Measurements from ENCODE around the gene PLPP3. TPM values are rescaled to one million over a fixed set of nuclear protein-coding genes. Genes with fewer than 3 reads are reported as not detected.

Gene PLPP3
- total and polyA plus RNA-seq, 5 experiments from 2014 or later, result not detected

DNA sequence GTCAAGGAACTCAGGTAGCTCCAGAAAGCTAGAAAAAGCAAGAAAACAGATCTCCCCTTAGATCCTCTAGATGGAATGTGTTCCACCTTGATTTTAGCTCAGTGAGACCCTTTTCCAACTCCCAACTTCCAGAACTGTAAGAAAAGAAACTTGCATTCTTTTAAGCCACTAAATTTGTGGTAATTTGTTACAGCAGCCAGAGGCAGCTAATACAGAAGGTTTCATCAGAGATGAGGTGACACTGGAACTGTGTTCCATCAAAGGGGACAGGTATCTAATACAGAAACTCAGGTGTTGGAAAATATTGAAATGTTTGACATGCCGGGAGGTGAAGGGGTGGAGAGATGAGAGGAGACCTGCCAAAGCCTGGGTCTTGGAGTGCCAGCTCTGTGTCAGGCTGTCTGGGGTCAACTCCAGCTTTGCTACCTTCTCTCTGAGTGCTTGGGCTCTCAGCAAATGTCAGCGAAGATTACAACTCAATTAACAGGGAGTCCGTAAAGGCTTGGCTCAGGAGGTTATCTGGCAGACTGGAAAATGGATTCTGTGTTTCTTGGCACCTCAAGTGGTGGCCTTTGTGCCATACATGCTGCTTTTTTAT, 71.3 kb downstream of the PLPP3 start:
- Mint-ChIP-seq H3K4me3 (no peak overlapping the region), H3K27ac (no peak overlapping the region), H3K36me3 (no peaks in the 10 kb centered on the region), H3K4me1 (peaks cover 0 to 4% (median 0%) of the 10 kb centered on the region in 4 donors), H3K27me3 (peaks cover 0 to 14% (median 2%) of the 10 kb centered on the region in 5 donors), H3K9me3 (peaks cover 0 to 3% (median 0%) of the 10 kb centered on the region in 9 donors)
- POLR2A ChIA-PET, result no interaction called here
- ATAC-seq, result no peak
- DNase-seq, result no peak

DNA sequence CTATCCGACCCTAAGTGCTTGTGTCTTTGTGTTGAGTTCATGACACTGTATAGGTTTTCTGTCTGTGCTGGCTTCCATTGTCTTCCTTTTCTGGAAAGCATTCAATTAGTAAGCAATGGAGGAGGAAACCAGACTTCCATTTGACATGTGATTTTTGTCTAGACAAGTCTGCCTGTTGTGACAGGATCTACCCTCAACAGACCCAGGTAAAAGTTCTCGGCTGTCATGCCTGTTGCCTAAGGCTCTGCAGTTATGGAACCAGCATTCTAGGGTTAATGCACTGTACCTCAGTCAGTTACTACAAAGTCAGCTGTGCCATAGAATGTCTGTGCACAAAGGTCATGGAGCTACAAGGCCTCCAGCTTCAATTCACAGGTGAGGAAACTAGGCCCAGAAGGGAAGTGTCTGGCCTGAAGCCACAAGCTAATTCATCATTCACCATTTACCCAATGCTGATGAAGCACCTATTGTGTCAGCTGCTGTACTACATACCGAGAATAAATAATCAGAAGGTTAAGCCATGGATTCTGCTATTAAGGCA, 72.3 kb downstream of the PLPP3 start:
- peaks cover 0 to 3% (median 0%) of the 10 kb centered on the region in 9 donors for H3K9me3 Mint-ChIP-seq
- H3K4me3 Mint-ChIP-seq, result no peak overlapping the region
- H3K27me3 Mint-ChIP-seq, result peaks cover 0 to 11% (median 2%) of the 10 kb centered on the region in 5 donors
- POLR2A ChIA-PET, result no interaction called here
- ATAC-seq (no peak), DNase-seq (no peak)
- no peak overlapping the region for H3K27ac Mint-ChIP-seq
- H3K4me1 Mint-ChIP-seq, result peaks cover 0 to 4% (median 0%) of the 10 kb centered on the region in 4 donors
- H3K36me3 Mint-ChIP-seq, result no peaks in the 10 kb centered on the region

DNA sequence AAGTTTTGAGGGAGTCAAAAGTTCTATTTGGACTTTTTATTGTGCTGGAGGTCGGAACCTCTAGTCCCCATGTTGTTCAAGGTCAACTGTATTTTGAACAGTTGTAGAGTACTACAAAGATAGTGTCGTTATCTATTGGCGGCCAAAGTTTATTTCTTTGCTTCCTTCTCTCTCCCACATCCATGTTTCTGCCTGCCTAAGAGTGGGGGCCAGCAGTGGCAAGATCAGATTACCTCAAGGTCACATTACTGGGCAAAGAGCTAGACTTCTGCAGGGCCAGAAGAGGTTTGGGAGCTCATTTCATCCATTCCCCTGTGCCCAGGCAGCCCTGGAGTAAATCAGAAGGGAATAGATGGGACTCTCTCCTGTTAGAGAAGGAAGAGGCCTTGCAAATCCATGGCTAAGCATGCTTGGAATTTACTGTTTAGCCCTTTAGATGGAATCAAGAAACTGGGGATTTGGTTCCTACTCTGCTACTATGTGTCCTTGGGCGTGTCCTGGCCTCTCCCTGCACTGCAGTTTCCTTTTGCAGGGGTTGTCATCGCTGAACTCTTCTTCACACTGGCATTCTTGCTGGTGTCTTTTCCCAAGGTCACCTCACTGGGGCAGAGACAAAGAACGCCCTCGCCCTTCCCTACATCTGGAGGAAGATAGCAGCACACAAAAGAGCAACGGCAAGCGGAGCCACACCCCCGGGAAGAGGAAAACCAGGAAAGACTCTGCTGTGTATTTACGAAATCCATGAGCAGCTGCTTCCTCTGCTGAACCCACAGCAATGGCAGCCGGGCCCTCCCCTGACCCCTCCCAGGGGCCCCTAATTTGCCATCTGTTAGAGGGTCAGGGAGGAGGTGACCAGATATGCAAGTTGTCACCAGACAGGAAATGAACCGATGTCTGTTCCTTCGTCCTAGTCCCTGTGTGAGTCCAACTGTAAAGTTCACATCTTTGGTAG, 73.3 kb downstream of the PLPP3 start:
- POLR2A ChIA-PET, result no interaction called here
- peaks cover 0 to 4% (median 0%) of the 10 kb centered on the region in 4 donors for H3K4me1 Mint-ChIP-seq
- peaks cover 0 to 11% (median 2%) of the 10 kb centered on the region in 5 donors for H3K27me3 Mint-ChIP-seq
- no peak for DNase-seq
- no peak overlapping the region for H3K4me3 Mint-ChIP-seq
- H3K27ac Mint-ChIP-seq, result no peak overlapping the region
- H3K36me3 Mint-ChIP-seq, result no peaks in the 10 kb centered on the region
- no peak for ATAC-seq
- peaks cover 0 to 3% (median 0%) of the 10 kb centered on the region in 9 donors for H3K9me3 Mint-ChIP-seq

DNA sequence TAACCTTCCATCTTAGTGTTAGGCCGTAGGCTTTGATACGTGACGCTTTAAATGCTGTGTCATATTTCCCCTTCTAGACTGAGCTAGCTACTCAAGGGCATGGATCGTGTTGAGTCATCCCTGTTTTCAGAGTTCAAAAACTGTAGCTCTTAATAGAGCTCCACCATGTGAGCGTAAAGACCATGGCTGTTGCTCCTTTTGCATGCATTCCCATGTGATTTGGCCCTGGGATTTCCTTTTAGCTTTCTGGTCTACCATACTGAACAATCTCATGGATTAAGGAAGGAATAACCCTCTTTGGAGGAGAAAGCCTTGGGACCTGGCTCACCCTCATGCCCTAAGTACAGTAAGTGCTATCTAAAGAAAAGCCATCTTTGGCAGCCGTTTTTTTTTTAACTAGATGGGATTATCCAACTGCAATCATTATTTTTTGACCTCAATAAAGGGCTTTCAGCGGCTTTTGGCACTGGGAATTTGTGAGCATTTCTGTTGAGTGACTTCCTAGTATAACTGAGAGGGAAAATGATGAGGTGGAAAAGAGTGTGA, 76.6 kb downstream of the PLPP3 start:
- Mint-ChIP-seq H3K4me3 (no peak overlapping the region), H3K9me3 (peaks cover 0 to 3% (median 0%) of the 10 kb centered on the region in 9 donors), H3K27me3 (peaks cover 0 to 10% (median 2%) of the 10 kb centered on the region in 5 donors), H3K36me3 (no peaks in the 10 kb centered on the region), H3K27ac (no peak overlapping the region), H3K4me1 (peaks cover 0 to 4% (median 0%) of the 10 kb centered on the region in 4 donors)
- POLR2A ChIA-PET, result no interaction called here
- no peak for DNase-seq
- ATAC-seq, result no peak

DNA sequence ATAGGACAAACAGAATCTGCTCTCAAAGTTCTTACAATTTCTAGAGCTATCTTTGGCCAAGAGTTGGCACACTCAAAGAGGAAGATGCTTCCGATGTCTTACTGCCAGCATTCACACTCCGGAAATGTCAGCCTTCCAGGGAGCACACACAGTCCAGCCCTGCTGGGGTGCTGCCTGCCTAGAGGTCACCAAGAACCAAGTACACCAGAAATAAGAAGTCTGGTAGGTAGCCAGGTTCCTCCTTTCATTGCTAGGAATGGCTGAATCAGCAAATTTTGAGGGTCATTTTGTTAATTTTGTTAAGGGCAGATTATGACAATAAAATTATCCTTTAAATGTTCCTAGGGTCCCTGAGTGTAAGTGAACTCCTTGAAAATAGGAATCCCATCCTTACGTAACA, 77.5 kb downstream of the PLPP3 start:
- POLR2A ChIA-PET, result no interaction called here
- H3K27ac Mint-ChIP-seq, result no peak overlapping the region
- H3K36me3 Mint-ChIP-seq, result no peaks in the 10 kb centered on the region
- H3K4me1 Mint-ChIP-seq, result peaks cover 0 to 4% (median 0%) of the 10 kb centered on the region in 4 donors
- no peak for ATAC-seq
- H3K4me3 Mint-ChIP-seq, result no peak overlapping the region
- peaks cover 0 to 10% (median 0%) of the 10 kb centered on the region in 5 donors for H3K27me3 Mint-ChIP-seq
- no peak for DNase-seq
- H3K9me3 Mint-ChIP-seq, result peaks cover 0 to 3% (median 0%) of the 10 kb centered on the region in 9 donors

DNA sequence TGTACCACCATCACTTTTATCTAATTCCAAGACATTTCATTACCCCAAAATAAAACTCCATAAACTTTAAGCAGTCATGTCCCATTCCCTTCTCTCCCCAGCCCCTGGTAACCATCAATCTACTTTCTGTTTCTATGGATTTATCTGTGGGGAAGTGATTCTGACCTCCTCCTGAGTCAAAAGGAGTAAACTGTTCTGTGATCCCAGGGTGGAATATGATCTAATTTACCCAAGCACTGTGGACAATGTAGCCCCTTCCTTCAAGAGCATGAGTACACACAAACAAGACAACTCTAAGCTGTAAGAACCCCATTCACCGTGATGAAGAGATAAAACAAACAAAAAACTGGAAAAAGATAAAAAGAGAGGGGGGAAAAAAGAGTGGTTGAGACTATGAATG, 77.9 kb downstream of the PLPP3 start:
- POLR2A ChIA-PET, result no interaction called here
- peaks cover 0 to under 1% (median 0%) of the 10 kb centered on the region in 4 donors for H3K4me1 Mint-ChIP-seq
- H3K36me3 Mint-ChIP-seq, result no peaks in the 10 kb centered on the region
- H3K9me3 Mint-ChIP-seq, result peaks cover 0 to 3% (median 0%) of the 10 kb centered on the region in 9 donors
- DNase-seq (no peak), ATAC-seq (no peak)
- H3K27ac Mint-ChIP-seq, result no peak overlapping the region
- H3K27me3 Mint-ChIP-seq, result peaks cover 0 to 10% (median 0%) of the 10 kb centered on the region in 5 donors
- H3K4me3 Mint-ChIP-seq, result no peak overlapping the region

DNA sequence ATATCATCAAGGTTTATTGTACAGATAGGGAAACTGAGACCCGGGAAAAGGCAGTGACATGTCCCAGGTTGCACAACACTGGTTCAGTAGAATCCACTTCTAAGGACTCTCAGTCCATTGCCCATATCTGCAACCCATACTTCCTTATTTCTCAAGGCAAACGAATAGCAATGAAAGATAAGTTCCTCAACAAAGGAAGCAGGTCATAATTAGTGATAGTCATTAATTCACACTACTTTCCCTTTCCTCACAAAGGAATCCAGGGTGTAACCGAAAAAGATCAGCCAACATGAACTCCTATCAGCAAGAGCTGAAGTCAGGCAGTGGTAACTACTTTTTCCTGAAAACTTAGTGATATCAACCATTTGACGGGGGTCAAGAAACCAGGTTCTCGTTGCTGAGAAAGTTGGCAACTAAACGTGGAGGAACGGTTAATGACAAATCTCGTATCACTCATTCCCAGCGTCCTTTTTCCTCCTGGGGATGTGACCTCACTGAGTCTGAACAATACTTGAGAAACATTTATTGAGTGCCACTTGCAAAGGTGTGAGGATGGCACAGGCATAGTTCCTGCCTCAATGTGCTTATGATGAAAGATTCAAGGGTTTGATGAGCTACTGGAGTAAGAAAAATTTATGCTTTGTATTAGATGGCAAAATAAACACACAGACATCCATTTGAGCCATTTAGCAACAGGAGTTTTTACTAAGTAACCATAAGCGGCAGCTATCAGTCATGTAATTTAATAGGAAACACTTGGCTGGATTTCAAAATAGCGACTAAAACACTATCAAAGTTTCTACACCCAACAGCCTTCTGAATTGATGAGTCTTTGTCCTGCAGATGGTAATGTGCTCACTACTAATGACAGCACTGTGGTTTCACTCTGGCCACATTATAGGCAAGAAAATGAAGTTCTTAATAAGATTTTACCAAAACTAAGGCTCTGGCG, 82.3 kb downstream of the PLPP3 start:
- POLR2A ChIA-PET, result no interaction called here
- H3K36me3 Mint-ChIP-seq, result no peaks in the 10 kb centered on the region
- H3K27me3 Mint-ChIP-seq, result peaks cover 0 to 12% (median 0%) of the 10 kb centered on the region in 5 donors
- no peak for DNase-seq
- no peak overlapping the region for H3K4me3 Mint-ChIP-seq
- peaks cover 0 to 3% (median 0%) of the 10 kb centered on the region in 9 donors for H3K9me3 Mint-ChIP-seq
- no peak overlapping the region for H3K27ac Mint-ChIP-seq
- no peak for ATAC-seq
- peaks cover 0 to 2% (median 0%) of the 10 kb centered on the region in 4 donors for H3K4me1 Mint-ChIP-seq

DNA sequence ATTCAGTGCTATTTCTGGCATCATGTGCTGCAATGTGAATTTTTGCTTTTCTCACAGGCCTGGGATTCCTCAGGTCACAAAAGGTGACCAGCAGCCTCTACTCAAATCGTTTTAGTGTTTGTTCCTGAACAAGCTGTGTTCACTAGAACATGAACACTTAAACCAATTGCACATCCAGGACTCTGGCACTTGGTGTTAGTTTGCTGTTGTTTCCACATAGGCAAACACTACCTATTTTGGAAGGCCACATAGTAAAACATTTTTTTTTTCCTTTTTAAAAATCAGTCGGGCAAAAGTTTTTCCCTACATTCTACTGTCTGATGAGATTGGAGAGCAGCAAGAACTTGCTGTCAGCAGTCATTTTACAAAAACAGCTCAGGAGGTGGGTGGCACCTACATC, 83.2 kb downstream of the PLPP3 start:
- peaks cover 0 to 1% (median 0%) of the 10 kb centered on the region in 9 donors for H3K9me3 Mint-ChIP-seq
- ATAC-seq (no peak), DNase-seq (no peak)
- POLR2A ChIA-PET, result no interaction called here
- H3K27ac Mint-ChIP-seq, result no peak overlapping the region
- H3K36me3 Mint-ChIP-seq, result no peaks in the 10 kb centered on the region
- peaks cover 0 to 12% (median 4%) of the 10 kb centered on the region in 5 donors for H3K27me3 Mint-ChIP-seq
- H3K4me3 Mint-ChIP-seq, result no peak overlapping the region
- peaks cover 0 to 2% (median 0%) of the 10 kb centered on the region in 4 donors for H3K4me1 Mint-ChIP-seq

DNA sequence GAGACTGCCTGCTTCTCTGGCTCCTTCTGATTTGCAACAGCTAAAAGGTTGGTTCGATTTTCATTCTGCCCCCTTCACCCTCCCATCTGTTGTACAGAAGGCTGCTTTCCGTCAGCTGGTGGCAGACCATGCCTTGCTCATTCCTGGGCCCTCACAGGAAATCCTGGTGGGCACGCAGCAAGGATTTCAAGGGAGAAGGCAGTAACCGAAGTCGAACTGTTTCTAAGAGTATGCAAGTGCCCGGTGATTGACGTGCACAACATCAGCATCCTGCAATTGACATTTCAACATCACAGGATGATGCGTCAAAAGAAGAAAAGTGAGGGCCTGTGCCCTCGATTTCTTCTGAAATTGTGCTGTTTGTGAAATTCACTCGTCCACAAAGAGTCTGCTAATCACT, 83.8 kb downstream of the PLPP3 start:
- no peak overlapping the region for H3K27ac Mint-ChIP-seq
- no peak overlapping the region for H3K4me3 Mint-ChIP-seq
- peaks cover 0 to 2% (median 0%) of the 10 kb centered on the region in 4 donors for H3K4me1 Mint-ChIP-seq
- H3K9me3 Mint-ChIP-seq, result peaks cover 0 to 2% (median 0%) of the 10 kb centered on the region in 9 donors
- ATAC-seq (no peak), DNase-seq (no peak)
- H3K27me3 Mint-ChIP-seq, result peaks cover 0 to 12% (median 4%) of the 10 kb centered on the region in 5 donors
- POLR2A ChIA-PET, result no interaction called here
- peaks cover 0 to 1% (median 0%) of the 10 kb centered on the region in 3 donors for H3K36me3 Mint-ChIP-seq

DNA sequence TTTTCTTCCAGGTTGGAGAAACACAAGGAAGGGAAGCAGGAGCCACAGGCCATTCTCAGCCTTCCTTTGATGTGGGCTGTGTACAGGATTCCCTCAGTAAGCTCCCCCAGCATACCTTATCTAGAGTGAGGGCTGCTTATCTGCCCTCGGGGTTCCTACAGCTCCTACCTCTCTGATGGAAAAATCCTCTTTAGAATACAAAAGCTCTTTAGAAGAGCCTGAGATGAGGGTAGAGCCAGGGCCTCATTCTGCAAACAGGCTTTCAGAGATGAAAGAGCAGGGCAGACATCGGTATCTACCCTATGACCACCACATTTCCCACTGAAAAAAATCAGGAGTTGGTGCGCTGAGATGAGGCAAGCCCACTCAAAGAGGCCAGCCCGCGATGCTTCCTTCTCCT, 85.1 kb downstream of the PLPP3 start:
- ATAC-seq (no peak), DNase-seq (no peak)
- H3K4me3 Mint-ChIP-seq, result no peak overlapping the region
- POLR2A ChIA-PET, result no interaction called here
- no peak overlapping the region for H3K27ac Mint-ChIP-seq
- H3K36me3 Mint-ChIP-seq, result peaks cover 0 to 4% (median 0%) of the 10 kb centered on the region in 3 donors
- peaks cover 0 to 12% (median 0%) of the 10 kb centered on the region in 5 donors for H3K27me3 Mint-ChIP-seq
- H3K9me3 Mint-ChIP-seq, result peaks cover 0 to 10% (median 3%) of the 10 kb centered on the region in 9 donors
- peaks cover 0 to 2% (median 0%) of the 10 kb centered on the region in 4 donors for H3K4me1 Mint-ChIP-seq

DNA sequence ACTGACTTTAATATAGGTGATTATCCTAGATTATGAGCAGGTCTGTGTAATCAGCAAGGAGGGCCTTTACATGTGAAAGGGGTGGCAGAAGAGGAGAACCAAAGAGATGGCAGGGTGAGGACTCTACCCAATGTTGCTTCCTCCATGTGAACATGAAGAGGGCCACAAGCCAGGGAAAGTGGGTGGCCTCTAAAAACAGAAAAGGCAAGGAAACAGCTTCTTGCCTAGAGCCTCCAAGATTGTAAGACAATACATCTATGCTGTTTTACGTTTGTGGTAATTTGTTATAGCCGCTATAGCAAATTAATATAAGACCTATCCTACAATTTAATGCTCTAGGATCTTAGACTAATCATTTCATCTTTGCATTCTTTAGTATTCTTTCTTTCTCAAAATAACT, 85.5 kb downstream of the PLPP3 start:
- no peak overlapping the region for H3K27ac Mint-ChIP-seq
- DNase-seq (no peak), ATAC-seq (no peak)
- POLR2A ChIA-PET, result no interaction called here
- H3K9me3 Mint-ChIP-seq, result peaks cover 0 to 10% (median 3%) of the 10 kb centered on the region in 9 donors
- no peak overlapping the region for H3K4me3 Mint-ChIP-seq
- H3K27me3 Mint-ChIP-seq, result peaks cover 0 to 12% (median 0%) of the 10 kb centered on the region in 5 donors
- peaks cover 0 to 4% (median 0%) of the 10 kb centered on the region in 3 donors for H3K36me3 Mint-ChIP-seq
- peaks cover 0 to 2% (median 0%) of the 10 kb centered on the region in 4 donors for H3K4me1 Mint-ChIP-seq

DNA sequence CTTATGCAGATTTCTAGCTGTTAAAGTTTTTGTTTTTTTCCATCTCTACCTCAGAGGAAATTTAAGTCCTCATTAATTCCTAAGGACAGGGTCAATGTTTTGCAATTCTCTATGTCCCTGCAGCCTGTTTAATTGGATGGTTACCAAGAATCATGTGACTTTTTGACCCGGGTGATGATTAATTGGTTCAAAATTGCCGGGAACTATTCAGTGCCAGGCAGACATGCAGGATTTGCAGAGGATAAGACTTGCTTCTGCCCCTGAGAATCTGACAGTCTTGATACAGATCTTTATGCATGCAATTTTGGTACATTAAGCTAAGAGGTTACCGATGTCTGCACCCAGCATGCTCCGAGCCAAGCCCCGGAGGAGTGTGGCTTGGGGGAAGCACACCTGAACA, 87.9 kb downstream of the PLPP3 start:
- Mint-ChIP-seq H3K4me1 (peaks cover 0 to 2% (median 0%) of the 10 kb centered on the region in 4 donors), H3K36me3 (peaks cover 0 to 4% (median 0%) of the 10 kb centered on the region in 3 donors), H3K9me3 (peaks cover 0 to 10% (median 3%) of the 10 kb centered on the region in 9 donors), H3K4me3 (no peak overlapping the region), H3K27ac (no peak overlapping the region), H3K27me3 (peaks cover 0 to 10% (median 0%) of the 10 kb centered on the region in 5 donors)
- DNase-seq, result no peak
- POLR2A ChIA-PET, result no interaction called here
- ATAC-seq, result no peak
